Measurements from ENCODE around the gene MYO5B. TPM values are rescaled to one million over a fixed set of nuclear protein-coding genes. Genes with fewer than 3 reads are reported as not detected.
A peak's percentile ranks its signal among the peaks of the same experiment; 100 is the strongest.
"Not testable (repeated sequence)": the region's sequence is repeated elsewhere in the genome, so short reads cannot be mapped to it uniquely, and the experiment has no call there.

Gene MYO5B
- total RNA-seq, 2 experiments from 2014 or later, result not detected

DNA sequence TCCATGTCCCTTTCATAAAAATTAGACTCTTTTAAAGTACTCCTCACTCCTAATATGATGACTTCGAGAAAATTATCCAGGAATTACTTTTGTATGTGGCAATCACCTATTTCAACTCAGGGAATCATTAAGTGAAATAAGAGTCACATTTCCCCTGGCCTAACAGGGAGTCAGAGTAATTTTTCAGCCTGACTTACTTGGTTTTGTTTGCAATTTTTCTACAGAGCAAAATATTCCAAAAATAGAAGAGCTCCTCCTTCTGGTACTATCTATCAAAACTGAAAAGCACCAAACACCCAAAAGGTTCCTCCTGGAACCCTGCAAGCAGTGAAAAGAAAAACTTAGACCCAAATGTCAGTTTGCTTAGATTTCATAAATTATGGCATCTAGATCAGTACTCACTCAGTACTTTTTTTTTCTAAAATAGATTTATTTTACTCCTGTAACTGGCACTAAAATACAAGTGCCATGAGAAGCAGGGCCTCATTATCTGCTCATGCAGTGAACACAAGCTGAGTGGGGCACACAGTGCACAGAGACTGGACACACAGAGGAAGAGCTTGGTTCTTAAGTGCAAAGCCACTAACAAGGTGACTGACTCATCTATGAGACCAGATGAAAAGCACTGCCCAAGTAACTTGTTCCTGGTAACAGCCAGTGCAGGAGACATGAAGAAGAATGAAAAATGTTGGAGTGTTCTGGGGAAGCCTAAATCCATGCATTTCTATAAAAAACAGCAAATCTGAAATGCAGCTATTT lies 410.3 kb downstream of the MYO5B start:
- Histone ChIP-seq H3K27ac (ENCODE audit: low read depth, low read length, poor library complexity, severe bottlenecking) (no peak overlapping the region), H4K20me1 (ENCODE audit: insufficient read depth, low read length) (no peaks in the 10 kb centered on the region), H3K4me3 (ENCODE audit: low read depth, low read length, poor library complexity, severe bottlenecking) (no peak overlapping the region), H3K9me3 (ENCODE audit: low read length) (no peaks in the 10 kb centered on the region), H3K4me1 (ENCODE audit: insufficient read depth, low read length, poor library complexity, severe bottlenecking) (peaks cover 19% of the 10 kb centered on the region), H3K4me2 (ENCODE audit: low read length) (no peak overlapping the region), H3K36me3 (ENCODE audit: insufficient read depth, low read length) (peaks cover 55% of the 10 kb centered on the region), H2AFZ (ENCODE audit: low read length) (no peak overlapping the region), H3K79me2 (ENCODE audit: insufficient read depth, low read depth, low read length) (no peaks in the 10 kb centered on the region), H3K9me2 (ENCODE audit: insufficient read depth, low read length) (no peaks in the 10 kb centered on the region)
- ChIA-PET CTCF (ENCODE audit: unreplicated experiment) (no interaction called here), POLR2A (no interaction called here)
- no peak for TF ChIP-seq EZH2phosphoT487 (IDR thresholded peaks at IDR 0.05; ENCODE audit: borderline replicate concordance, low read depth, low read length)
- TF ChIP-seq, protein P1, sequence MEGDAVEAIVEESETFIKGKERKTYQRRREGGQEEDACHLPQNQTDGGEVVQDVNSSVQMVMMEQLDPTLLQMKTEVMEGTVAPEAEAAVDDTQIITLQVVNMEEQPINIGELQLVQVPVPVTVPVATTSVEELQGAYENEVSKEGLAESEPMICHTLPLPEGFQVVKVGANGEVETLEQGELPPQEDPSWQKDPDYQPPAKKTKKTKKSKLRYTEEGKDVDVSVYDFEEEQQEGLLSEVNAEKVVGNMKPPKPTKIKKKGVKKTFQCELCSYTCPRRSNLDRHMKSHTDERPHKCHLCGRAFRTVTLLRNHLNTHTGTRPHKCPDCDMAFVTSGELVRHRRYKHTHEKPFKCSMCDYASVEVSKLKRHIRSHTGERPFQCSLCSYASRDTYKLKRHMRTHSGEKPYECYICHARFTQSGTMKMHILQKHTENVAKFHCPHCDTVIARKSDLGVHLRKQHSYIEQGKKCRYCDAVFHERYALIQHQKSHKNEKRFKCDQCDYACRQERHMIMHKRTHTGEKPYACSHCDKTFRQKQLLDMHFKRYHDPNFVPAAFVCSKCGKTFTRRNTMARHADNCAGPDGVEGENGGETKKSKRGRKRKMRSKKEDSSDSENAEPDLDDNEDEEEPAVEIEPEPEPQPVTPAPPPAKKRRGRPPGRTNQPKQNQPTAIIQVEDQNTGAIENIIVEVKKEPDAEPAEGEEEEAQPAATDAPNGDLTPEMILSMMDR (conservative IDR thresholded peaks at IDR 0.05; ENCODE audit: low read length), result 0 out of 2 replicates have a peak, but pooled peaks have one; percentile 20
- no peak for DNase-seq (ENCODE audit: low spot score)
- no TSS peak for BruUV-seq (replicated peaks)
- intact Hi-C loops (cut with micrococcal nuclease; ENCODE audit: unreplicated experiment), result no loop called here

DNA sequence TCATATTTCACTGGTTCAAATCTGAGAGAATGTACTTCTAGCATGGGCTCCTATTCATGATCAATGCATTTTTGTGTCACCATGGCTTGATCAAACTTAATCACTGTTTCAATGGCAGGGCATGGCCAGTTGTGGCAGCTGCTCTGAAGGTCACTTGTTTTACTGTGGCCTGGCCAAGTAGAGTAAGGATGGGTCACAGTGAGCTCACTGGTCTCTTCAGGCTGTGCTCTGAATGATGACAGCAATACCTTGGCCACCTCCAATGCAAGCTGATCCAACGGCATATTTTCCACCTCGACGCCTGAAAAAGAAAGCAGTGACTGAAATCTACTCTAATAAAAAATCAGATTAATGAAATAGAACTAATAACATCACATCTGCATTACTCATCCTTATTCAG lies 411.3 kb downstream of the MYO5B start:
- CTCF ChIA-PET (ENCODE audit: unreplicated experiment); H2AFZ ChIP-seq (ENCODE audit: low read length); H3K4me3 ChIP-seq (ENCODE audit: low read depth, low read length, poor library complexity, severe bottlenecking); H3K9me2 ChIP-seq (ENCODE audit: insufficient read depth, low read length); H3K4me2 ChIP-seq (ENCODE audit: low read length); H3K9me3 ChIP-seq (ENCODE audit: low read length); DNase-seq (ENCODE audit: low spot score); POLR2A ChIA-PET; H3K27ac ChIP-seq (ENCODE audit: low read depth, low read length, poor library complexity, severe bottlenecking); intact Hi-C loops (cut with micrococcal nuclease; ENCODE audit: unreplicated experiment); BruUV-seq (replicated peaks); H4K20me1 ChIP-seq (ENCODE audit: insufficient read depth, low read length); H3K79me2 ChIP-seq (ENCODE audit: insufficient read depth, low read depth, low read length): not testable (repeated sequence)
- Histone ChIP-seq H3K4me1 (ENCODE audit: insufficient read depth, low read length, poor library complexity, severe bottlenecking) (peaks cover 19% of the 10 kb centered on the region), H3K36me3 (ENCODE audit: insufficient read depth, low read length) (peaks cover 47% of the 10 kb centered on the region)

- POLR2A ChIA-PET, result no interaction called here
- CTCF ChIA-PET (ENCODE audit: unreplicated experiment), result no interaction called here
- no peaks in the 10 kb centered on the region for H4K20me1 ChIP-seq (ENCODE audit: insufficient read depth, low read length)
- H3K36me3 ChIP-seq (ENCODE audit: insufficient read depth, low read length), result peaks cover 18% of the 10 kb centered on the region; the same call in 1 of the 2 replicates
- no peak overlapping the region for H3K4me2 ChIP-seq (ENCODE audit: low read length)
- H3K27ac ChIP-seq (ENCODE audit: low read depth, low read length, poor library complexity, severe bottlenecking), result no peak overlapping the region
- no peaks in the 10 kb centered on the region for H3K9me3 ChIP-seq (ENCODE audit: low read length)
- intact Hi-C loops (cut with micrococcal nuclease; ENCODE audit: unreplicated experiment), result no loop called here
- TF ChIP-seq EZH2phosphoT487 (IDR thresholded peaks at IDR 0.05; ENCODE audit: borderline replicate concordance, low read depth, low read length), result no peak
- TF ChIP-seq, protein P1 (conservative IDR thresholded peaks at IDR 0.05; ENCODE audit: low read length), result no peak
- H2AFZ ChIP-seq (ENCODE audit: low read length), result no peak overlapping the region
- no peaks in the 10 kb centered on the region for H3K9me2 ChIP-seq (ENCODE audit: insufficient read depth, low read length)
- H3K4me1 ChIP-seq (ENCODE audit: insufficient read depth, low read length, poor library complexity, severe bottlenecking), result no peaks in the 10 kb centered on the region
- peak; percentile 8 for DNase-seq (ENCODE audit: low spot score)
- H3K79me2 ChIP-seq (ENCODE audit: insufficient read depth, low read depth, low read length), result no peaks in the 10 kb centered on the region
- BruUV-seq (replicated peaks), result no TSS peak
- H3K4me3 ChIP-seq (ENCODE audit: low read depth, low read length, poor library complexity, severe bottlenecking), result no peak overlapping the region
Observed at GRCh38 chr18:49778826-49779465, 416.0 kb downstream of the MYO5B start.

Small RNA genes lying within 50 kb of the gene (microRNA-seq; reads per million reads assigned to microRNA genes)
- not detected for gene MIR4320 (ENCODE audit: borderline replicate concordance)

Small RNA genes lying within 50 kb of the gene (small RNA-seq; reads per million reads assigned to genes)
- gene RF00019, result not detected
- not detected for gene RF00283
- gene RN7SL310P, result not detected
- not detected for gene RNA5SP457
- not detected for gene SCARNA17

Other genes with a start within 250 kb of the MYO5B start
- gene CFAP53, start 71.3 kb upstream of the MYO5B start, total RNA-seq (2014; rRNA removed; shearing (Covaris generic)), result 0.57 TPM in 1 of 2 replicates, not detected in the other
- 0.52 and 0.86 TPM in 2 replicates for gene CFAP53, start 71.3 kb upstream of the MYO5B start, total RNA-seq (2022)
- gene MBD1, start 86.4 kb upstream of the MYO5B start, total RNA-seq (2014; rRNA removed; shearing (Covaris generic)), result 39.8 and 42.2 TPM in 2 replicates
- 44.1 and 47.3 TPM in 2 replicates for gene MBD1, start 86.4 kb upstream of the MYO5B start, total RNA-seq (2022)
- gene CXXC1, start 92.5 kb upstream of the MYO5B start, total RNA-seq (2014; rRNA removed; shearing (Covaris generic)), result 54.4 and 61.7 TPM in 2 replicates
- gene CXXC1, start 92.5 kb upstream of the MYO5B start, total RNA-seq (2022), result 79.1 and 97.4 TPM in 2 replicates
- 22.2 and 28.8 TPM in 2 replicates for gene SKA1, start 179.9 kb upstream of the MYO5B start, total RNA-seq (2014; rRNA removed; shearing (Covaris generic))
- gene SKA1, start 179.9 kb upstream of the MYO5B start, total RNA-seq (2022), result 29.2 and 31.1 TPM in 2 replicates